HEK293T (cell line): ENCODE measurements around the gene ZNF358.

ENCODE experiments used
- CTBP1 ChIP-seq: fragments of 450-650 bp; IDR thresholded peaks from 2 replicates; pipeline ENCODE4 v1.6.1; 2016; ENCODE audit warnings: borderline replicate concordance
- FOXK2 ChIP-seq: fragments of 450-650 bp; IDR thresholded peaks from 2 replicates; pipeline ENCODE4 v1.6.1; 2016; ENCODE audit warnings: mild to moderate bottlenecking
- LEF1 ChIP-seq: fragments of 450-650 bp; IDR thresholded peaks from 2 replicates; pipeline ENCODE4 v1.6.1; 2017; ENCODE audit warnings: mild to moderate bottlenecking, borderline replicate concordance
- NFRKB ChIP-seq: fragments of 450-650 bp; IDR thresholded peaks from 2 replicates; pipeline ENCODE4 v1.6.1; 2016; ENCODE audit warnings: mild to moderate bottlenecking, moderate library complexity
- SUZ12 ChIP-seq: fragments of 450-650 bp; IDR thresholded peaks from 2 replicates; pipeline ENCODE4 v1.6.1; 2016; ENCODE audit warnings: mild to moderate bottlenecking
- TF ChIP-seq, protein P1 (sequence below): fragments of 450-650 bp; IDR thresholded peaks from 2 replicates; pipeline ENCODE4 v1.6.1; 2016

DNA sequence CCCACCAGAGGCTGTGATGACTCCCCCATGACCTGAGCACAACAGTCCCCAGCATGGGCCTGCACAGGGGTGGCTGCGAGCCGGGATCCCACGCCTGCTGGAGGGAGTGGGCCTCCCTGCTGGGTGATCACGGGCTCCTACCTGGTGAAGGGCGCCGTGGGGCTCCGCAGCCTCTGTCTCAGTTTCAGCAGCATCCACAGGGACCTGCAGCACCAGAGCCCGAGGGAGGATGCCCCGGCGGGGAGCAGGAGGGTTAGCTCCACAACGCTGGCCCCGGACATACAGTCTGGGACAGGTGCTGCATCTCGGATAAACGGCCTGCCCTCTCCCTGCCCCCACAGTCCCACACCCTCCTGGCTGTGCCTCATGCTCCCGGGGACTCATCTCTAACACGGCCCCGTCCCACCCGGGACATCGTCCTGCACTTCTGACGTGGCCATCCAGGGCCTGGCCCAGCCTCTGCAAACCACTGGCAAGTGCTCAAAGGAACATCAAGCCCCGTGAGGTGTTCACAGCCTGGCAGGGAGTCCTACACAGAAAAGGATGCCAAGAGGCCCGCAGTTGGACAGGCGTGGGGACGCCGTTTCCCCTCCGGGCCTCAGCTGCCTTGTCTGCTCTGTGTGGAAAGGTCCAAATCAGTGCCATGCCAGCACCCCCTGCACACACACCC is 37.6 kb upstream of the ZNF358 start:
- TF ChIP-seq NFRKB (no peak), CTBP1 (no peak), LEF1 (no peak), SUZ12 (no peak), FOXK2 (no peak)
- TF ChIP-seq, protein P1, sequence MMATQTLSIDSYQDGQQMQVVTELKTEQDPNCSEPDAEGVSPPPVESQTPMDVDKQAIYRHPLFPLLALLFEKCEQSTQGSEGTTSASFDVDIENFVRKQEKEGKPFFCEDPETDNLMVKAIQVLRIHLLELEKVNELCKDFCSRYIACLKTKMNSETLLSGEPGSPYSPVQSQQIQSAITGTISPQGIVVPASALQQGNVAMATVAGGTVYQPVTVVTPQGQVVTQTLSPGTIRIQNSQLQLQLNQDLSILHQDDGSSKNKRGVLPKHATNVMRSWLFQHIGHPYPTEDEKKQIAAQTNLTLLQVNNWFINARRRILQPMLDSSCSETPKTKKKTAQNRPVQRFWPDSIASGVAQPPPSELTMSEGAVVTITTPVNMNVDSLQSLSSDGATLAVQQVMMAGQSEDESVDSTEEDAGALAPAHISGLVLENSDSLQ = no peak
